NCI-H146 (cell line): ENCODE data around the gene SRMS.
"Not testable (repeated sequence)": the region's sequence is repeated elsewhere in the genome, so short reads cannot be mapped to it uniquely, and the experiment has no call there.

ENCODE experiments used
- DNase-seq: peaks from one replicate; lab custom pipeline; 2025; lab: John Stamatoyannopoulos, UW

The SRMS gene

DNA sequence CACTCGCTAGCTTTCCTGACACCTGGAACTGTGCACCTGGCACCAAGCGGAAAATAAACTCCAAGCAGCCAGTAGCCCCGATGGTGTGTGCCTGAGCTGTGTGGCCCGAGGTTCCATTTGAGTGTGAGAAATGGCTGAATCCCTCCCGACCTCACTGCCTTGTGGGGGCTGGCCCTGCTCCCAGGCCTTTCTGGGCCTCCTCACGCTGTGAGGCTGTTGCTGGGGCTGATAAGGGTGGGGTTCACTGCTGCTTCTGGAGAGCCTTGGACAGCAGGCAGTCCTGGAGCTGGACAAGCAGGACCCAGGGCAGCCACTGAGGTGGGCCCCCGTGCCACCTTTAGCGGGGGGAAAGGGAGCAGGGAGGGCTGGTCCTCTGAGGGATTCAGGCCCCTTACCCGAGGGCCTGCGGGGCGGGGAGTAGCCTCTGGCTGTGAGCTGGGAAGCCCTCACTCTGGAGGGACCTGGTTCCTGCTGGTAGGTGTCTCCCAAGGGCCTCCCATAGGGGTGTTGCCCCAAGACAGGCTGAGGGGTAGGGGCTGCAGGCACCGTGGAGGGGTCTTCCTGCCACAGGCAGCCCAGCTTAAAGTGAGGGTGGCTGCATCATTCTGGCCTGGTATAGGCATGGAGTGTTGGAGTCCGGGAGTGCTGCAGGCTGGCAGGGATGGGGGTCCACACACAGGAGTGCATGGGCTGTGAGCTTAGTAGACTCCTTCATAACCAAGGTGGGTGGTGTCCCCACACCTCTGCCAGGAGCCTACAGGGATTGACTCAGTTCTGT is 25.3 kb downstream of the SRMS start:
- no peak for DNase-seq

DNA sequence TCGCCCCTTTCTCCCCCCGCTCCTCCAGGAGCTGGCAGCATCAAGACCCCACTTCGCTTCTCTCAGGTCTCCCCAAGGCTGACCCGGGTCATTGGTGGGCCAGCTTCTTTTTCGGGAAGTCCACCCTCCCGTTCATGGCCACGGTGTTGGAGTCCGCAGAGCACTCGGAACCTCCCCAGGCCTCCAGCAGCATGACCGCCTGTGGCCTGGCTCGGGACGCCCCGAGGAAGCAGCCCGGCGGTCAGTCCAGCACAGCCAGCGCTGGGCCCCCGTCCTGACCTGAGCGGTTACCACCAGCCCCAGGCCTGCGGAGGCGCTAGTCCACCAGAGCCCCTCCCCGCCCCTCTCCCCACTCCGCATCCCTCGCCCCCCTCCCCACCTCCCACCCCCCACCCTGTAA is 25.9 kb downstream of the SRMS start:
- no peak for DNase-seq

DNA sequence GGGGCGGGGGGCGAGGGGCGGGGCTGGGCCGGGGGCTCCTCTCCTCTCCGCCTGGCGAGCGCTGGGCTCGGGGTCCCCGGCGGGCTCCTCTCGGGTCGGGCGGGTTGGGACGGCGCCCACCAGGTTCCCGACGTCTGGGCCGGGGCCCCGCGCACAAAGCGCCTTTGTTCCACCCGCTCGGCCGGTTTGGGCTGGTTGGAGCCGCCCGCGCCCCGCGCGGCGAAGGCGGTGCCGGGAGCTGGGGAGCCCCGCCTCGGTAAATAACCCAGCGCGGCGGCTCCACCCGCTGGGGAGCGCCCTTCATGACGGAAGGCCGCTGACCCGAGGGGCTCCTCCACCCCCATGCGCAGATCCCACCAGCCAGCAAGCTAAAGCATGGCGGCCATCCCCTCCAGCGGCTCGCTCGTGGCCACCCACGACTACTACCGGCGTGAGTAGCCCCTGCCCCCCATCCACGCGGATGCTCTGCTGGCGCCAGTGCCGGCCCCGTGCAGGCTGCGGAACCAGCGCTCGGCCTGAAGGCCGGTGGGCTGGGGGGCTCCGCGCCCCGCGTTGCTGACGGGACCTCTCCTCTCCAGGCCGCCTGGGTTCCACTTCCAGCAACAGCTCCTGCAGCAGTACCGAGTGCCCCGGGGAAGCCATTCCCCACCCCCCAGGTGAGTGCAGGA is 26.5 kb downstream of the SRMS start:
- peak; percentile 79 for DNase-seq

DNA sequence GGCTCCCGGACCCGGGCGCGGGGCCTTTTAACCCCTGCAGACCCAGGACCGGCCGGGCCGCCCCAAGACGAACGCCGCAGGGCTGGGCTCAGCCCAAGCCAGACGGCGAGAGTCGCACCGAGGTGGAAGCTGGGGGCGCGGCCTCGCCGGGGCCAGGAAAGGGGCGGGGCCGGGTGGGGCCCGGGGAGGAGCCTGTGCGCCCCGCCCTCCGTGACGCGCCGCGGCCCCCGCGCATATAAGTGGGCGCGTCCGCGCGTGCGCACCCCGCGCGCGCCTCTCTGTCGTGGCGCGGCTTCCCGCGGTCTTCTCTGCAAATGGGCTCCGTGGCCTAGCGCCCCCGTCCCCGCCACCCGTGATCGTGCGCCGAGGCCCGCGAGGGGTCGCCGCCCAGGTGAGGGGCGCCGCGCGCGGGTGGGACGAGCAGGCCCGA is 27.0 kb downstream of the SRMS start, which contains the start of gene PPDPF:
Gene PPDPF, plus strand, starts transcription at position 262 of the 430 bp plus-strand sequence. CDS start 544 bp downstream, outside the sequence.
- DNase-seq, result peak; percentile 84

DNA sequence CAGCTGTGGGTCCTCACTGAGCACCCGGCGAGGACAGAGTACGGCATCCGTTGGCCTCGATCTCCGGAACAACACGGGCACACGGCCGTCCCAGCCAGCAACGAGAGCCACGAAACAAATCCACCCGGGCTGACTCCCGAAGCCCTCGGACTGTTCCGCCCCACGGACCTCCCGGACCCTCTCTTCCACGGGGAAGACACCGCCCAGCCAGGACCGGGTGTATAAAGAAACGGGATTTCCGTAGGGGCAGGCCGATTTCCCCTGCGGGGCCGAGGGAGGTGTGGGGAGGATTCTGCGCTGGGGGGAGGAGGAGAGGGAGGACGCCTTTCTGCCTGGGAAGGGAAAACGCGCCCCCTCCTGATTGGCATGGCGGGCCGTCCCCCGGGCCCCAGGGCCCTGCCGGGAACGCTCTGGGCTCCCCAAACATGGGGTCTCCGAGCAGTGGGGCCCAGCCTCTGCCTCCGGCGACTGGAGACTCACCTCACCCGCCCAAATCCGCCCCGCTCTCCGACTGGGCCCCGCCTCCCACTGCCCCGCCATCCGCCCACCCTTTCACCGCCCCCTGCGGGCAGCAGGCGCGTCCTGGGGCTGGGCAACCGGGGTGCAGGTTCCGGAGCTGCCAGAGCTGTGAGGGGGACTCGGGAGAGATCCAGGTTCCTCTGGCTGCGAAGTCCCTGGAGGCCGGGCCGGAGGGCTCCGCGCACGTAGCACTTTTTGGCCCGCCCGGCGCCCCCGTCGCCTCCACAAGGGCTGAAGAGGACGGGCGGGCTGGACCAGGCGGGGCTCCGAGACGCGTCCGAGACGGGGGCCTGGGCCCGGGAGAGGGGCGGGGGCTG is 27.7 kb downstream of the SRMS start:
- DNase-seq, result peak; percentile 84

DNA sequence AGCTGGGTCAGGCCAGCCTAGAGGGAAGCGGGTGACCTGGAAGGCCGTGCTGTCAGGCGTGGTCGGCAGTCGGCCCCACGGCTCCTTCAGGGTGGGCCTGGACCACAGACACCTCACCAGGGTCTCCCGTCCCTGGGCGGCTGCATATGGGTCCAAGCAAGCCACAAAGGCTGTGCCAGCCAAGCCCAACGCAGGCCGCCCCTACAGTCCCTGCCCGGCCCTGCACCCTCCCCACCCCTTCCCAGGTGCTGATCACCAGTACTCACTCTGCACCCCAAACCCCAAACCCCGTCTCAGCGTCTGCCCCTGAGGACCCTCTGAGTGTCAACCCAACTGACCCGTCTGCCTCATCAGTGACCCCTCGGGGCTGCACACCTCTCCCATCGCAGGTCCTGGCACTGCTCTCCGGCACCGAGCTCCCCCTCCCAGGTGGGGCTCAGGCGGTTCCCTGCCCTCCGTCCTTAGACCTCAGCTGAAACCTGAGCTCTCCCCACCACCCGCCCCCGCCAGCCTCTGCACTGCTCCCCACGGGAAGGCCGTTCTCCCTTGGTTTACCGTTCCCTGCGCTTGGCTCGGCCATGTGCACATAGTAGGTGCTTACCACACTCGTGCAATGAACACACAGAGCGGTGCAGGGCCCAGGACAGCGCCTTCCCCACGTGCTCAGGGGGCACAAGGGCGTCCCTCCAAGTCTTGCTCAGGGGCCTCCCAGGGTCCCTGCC is 28.4 kb downstream of the SRMS start:
- no peak for DNase-seq

DNA sequence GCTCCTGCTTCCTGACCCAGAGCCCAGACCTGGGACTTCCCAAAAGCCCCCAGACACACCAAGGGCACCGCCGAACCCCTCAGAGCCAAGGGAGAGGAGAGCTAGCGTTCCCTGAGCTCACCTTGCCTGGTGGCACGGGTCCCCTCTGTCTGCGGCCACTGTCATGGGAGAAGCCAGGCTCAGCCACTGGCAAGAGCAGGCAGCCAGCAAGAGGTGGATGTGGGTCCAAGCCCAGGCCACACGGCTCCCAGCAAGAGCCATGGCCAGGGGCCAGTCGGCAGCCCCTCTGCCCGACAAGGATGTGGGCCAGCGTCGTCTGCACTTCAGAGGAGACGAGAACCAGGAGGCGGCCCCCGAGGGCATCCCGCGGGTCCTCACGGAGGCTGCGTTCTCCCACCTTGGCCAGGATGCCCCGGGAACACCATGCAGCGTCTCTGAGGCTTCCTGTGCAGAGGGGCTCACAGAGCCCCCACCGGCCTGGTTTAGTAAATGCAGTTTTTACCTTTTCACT is 29.1 kb downstream of the SRMS start:
- DNase-seq, result no peak

DNA sequence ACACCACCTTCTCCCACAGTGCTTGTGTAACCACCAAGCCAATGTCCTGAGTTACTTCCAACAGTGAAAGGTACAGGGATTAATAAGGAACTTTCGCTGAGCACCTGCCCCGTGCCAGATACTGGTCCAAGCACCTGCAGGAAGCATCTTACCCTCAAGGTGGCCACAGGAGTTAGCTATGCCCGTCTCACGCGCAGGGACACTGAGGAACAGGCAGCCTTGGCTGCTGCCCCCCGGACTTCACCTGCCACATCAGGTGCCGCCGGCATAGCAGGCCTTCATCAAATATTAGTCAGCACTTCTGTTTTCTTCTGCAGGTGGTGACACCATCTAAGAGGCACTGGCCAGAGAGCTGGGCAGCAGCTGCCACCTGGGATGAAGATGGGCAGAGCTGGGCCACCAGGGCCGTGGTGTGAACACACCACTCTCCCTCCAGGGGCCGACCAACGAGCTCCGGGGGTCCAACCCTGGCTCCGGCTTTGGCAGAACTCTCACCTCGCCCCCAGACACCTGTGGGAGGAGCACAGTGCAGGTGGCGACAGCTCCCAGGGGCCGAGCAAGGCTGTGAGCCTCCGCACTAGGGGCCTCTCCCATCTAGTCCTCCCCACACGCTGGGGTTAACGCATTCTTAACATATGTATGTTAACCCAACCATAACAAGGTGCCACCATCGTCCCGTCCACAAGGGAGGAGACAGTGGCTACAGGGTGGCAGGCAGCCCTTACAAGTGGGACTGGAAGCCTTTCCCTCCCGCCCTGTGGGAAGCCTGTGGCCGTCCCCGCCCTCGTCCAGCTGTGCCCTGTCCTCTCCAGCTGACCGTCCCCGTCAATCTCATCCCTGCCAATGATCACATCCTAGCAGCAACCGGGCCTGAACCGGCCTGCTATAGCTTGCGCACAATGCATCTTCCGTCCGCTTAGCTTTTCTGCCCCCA is 29.9 kb downstream of the SRMS start:
- DNase-seq, result no peak

DNA sequence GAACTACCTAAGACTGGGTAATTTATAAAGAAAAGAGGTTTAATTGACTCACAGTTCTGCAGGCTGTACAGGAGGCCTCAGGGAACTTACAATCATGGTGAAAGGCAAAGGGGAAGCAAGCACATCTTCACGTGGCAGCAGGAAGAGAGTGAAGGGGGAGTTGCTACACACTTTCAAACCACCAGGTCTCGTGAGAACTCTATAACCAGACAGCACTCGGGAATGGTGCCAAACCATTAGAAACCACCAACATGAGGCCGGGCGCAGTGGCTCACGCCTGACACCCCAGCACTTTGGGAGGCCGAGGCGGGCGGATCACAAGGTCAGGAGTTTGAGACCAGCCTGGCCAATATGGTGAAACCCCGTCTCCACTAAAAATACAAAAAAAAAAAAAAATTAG is 33.0 kb downstream of the SRMS start:
- DNase-seq, result not testable (repeated sequence)

DNA sequence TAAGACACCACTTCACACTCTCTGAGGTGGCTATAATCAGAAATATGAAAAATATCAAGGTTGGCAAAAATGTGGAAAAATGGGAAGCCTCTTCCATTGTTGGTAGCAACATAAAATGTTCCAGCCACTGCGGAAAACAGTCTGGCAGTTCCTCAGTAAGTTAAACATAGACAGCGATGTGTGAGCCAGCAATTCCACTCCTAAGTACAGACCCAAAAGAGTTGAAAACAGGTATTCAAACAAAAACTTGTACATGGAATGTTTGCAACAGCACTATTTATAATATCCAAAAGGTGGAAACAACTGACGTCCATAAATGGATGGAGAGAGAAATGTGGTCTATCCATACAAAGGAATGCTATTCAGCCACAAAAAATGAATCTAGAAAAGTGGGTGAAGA is 34.3 kb downstream of the SRMS start:
- no peak for DNase-seq

DNA sequence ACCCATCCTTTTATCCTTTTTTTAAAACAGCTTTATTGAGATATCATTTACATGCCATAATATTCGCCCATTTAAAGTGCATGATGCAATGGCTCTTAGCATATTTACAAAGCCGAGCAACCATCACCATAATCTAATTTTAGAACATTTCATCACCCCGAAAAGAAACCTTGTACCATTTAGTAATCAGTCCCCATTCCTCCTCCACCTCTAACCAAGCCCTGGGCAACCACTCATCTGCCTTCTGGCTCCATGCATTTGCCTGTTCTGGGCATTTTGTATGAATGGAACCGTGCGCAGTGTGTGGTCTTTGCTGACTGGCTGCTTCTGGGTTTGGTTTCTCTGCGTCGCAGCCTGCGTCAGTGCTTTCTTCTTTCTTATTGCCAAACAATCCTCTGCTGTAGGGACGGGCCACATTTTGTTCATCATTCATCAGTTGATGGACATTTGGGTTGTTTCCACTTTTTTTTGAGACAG is 38.4 kb downstream of the SRMS start:
- DNase-seq, result peak; percentile 26

DNA sequence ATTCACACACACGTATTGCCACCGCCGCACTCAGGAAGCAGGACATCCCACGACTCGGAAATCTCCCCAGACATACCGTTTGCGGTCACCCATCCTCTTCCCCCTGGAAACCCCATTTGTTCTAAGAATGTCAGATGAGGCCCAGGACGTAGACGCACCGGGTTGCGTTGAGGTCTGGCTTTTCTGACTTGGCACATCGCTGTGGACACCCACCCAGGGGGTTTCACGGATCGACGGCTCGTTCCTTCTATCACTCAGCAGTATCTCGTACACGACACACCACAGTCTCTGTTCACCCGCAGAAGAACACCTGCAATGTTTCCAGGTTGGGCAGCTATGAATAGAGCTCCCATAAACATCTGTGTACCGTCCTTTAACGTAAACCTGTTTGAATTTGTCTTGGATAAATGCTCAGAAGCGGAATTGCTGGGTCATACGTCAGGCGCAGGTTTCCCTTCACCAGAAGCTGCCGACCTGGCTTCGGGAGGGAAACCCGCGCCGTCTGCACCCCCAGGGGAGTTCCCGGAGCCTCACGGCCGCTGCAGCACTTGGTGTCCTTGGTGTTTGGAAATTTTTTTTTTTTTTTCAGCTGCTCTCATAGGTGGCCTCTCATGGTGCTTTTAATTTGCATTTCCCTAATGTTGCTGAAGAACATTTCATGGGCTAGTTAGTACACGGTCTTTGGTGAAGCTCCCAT is 39.3 kb downstream of the SRMS start:
- no peak for DNase-seq

DNA sequence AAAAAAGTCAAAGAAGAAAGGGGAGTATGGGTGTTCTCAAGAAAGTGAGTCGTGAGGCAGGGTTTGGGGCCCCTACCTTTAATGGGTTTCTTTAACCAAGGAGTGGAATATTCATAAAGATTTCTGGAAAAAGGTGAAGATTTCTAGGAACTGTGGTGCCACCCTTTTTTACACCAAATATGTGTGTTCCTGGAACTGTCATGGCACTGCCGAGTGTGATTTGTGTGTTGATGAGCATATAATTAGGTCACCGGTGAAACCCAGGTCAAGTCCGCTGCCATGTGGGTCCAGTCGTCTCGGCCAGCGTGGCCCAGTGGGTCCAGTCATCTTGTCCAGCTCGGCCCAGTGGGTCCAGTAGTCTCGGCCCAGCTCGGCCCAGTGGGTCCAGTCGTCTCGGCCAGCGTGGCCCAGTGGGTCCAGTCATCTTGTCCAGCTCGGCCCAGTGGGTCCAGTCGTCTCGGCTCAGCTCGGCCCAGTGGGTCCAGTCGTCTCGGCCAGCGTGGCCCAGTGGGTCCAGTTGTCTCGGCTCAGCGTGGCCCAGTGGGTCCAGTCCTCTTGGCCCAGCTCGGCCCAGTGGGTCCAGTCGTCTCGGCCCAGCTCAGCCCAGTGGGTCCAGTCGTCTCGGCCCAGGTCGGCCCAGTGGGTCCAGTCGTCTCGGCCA is 40.3 kb downstream of the SRMS start:
- no peak for DNase-seq

DNA sequence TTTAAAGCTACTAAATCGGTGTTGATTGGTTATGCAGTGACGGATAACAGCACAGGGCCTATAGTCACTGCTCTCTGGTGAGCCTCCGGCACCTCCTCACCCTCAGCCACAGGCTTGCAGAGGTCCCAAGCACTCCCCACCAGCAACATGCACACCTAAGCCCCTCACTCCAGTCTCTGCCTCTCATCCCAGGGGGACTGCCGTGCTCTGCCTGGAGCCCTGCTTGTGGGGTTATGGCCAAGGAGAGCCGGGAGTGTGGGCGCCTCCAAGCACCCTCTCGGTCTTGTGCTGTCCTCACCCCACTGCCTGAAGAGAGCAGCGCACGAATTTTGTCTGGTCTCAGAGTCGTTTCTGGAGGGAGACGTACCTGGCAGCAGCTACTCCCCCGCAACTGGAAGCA is 41.8 kb downstream of the SRMS start:
- DNase-seq, result no peak

DNA sequence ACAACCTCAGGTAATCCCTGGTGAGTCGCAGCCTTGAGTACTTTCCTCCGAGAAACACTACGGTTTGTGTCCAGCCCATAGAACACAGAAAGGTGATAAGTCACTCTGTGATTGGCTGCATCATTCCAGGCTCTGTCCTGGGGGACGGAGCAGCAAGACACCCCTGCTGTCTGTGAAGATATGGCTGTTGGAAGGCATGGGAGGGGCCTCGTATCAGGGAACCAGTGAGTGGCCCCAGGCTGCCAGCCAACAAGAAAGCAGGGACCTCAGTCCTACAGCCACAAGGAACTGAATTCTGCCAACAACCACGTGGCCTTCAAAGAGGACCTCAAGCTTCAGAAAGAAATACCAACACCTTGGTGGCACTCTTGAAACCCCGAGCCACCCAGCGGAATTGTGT is 42.3 kb downstream of the SRMS start:
- no peak for DNase-seq

DNA sequence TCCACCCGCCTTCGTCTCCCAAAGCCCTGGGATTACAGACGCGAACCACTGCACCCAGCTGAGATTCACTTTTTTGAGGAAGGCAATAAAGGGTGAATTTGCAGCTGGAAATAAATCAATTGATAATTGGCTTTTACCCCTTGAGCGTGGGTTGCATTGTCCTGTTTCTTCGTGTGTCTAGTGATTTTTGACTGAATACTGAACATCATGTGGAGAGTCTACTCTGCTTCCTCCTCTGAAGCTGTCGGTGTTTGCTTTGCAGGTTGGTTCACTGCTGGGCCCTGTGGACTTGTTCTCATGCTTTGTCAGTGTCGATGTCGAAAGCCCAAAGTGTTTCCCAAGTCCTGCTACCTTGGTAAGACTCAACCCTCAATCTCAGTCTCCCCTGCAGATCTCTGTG is 42.9 kb downstream of the SRMS start:
- no peak for DNase-seq

DNA sequence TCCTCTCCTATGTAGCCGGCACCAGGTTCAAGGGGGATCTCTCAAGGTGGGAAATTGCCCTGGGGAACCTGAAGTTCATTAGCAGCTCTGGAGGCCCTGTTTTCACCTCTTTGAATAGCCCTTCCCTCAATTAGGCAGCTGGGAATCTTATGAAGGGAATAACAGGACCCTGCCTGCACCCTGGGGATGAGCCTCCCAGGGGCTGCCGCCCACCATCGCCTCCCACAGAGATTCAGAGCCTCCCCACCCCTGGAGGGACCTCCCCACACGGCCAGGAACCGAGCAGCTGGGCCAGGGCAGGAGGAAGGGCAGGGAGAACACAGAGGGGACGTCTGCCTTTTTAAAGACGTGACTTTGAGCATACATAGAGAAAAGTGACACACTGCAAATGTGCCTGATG is 44.0 kb downstream of the SRMS start:
- DNase-seq, result peak; percentile 66

DNA sequence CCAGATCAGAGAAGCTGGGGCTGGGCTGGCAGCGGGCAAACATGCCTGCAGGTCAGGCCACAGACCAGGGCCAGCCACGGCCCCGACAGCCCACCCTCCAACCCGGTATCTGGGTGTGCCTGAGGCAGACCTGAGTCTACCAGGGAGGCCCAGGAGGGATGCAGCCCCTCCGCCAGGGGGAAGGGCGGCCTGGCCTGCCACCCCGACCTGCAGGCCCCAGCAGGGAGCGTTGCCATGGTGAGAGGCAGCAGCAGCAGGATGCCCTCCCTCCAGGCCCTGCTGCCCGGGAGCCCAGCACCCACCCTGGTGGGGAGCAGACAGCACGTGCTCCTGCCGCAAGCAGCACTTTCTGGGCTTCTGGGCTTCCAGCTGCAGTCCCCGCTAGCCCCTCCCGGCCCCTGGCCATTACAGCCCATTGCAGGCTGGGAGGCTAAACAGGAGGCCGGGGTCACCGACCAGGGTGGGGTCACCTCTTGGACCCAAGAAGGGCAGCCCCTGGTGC is 44.8 kb downstream of the SRMS start:
- DNase-seq, result peak; percentile 97
